Measurements from ENCODE around the gene CFAP77. TPM values are rescaled to one million over a fixed set of nuclear protein-coding genes. Genes with fewer than 3 reads are reported as not detected.

CFAP77 gene
- total RNA-seq, 1 donor from 2014 or later, result not detected

- H3K4me3 ChIP-seq, result no peak overlapping the region
- H3K4me1 ChIP-seq, result no peaks in the 10 kb centered on the region
- H3K27me3 ChIP-seq, result peaks cover 13% of the 10 kb centered on the region
- TF ChIP-seq CTCF (IDR thresholded peaks at IDR 0.05), result no peak
- ATAC-seq (no peak), DNase-seq (no peak)
- no peak overlapping the region for H3K27ac ChIP-seq
- no peaks in the 10 kb centered on the region for H3K9me3 ChIP-seq
- intact Hi-C loops (cut with DNase I), result no loop called here
- no peaks in the 10 kb centered on the region for H3K36me3 ChIP-seq
Observed at GRCh38 chr9:132531195-132531594, 121.2 kb downstream of the CFAP77 start.

GRCh38 chr9:132531710-132532570, 121.9 kb downstream of the CFAP77 start:
- intact Hi-C loops (cut with DNase I), result no loop called here
- H3K9me3 ChIP-seq, result no peaks in the 10 kb centered on the region
- no peak for TF ChIP-seq CTCF (IDR thresholded peaks at IDR 0.05)

DNA sequence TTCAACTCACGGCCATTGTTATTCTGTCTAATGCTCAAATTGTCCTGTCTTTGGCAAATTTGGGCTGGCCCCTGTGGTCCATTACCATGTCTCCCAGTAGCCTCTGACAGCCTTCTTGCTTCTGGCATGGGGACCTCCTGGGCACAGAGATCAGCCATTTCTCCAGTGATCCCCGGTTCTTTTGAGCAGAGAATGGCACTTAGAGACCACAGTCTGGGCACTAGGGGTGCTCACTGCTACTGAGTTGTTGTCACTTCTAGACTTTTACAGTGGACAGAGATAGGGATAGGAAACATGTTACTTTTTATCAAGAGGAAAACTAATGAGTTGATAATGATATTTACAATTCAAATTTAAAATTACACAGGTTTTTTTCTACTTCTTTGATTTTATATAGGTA, 124.8 kb downstream of the CFAP77 start:
- Histone ChIP-seq H3K27me3 (peaks cover 13% of the 10 kb centered on the region), H3K27ac (no peak overlapping the region), H3K4me3 (no peak overlapping the region), H3K4me1 (no peaks in the 10 kb centered on the region), H3K9me3 (no peaks in the 10 kb centered on the region), H3K36me3 (no peaks in the 10 kb centered on the region)
- DNase-seq (no peak), ATAC-seq (no peak)
- intact Hi-C loops (cut with DNase I), result no loop called here
- TF ChIP-seq CTCF (IDR thresholded peaks at IDR 0.05), result no peak

More at GRCh38 chr9:132531710-132532570, 121.9 kb downstream of the CFAP77 start:
- H3K36me3 ChIP-seq, result no peaks in the 10 kb centered on the region
- peaks cover 13% of the 10 kb centered on the region for H3K27me3 ChIP-seq
- H3K4me3 ChIP-seq, result no peak overlapping the region
- DNase-seq, result no peak
- no peak overlapping the region for H3K27ac ChIP-seq
- ATAC-seq, result no peak
- no peaks in the 10 kb centered on the region for H3K4me1 ChIP-seq

- ATAC-seq, result no peak
- Histone ChIP-seq H3K4me1 (no peaks in the 10 kb centered on the region), H3K4me3 (no peak overlapping the region), H3K27ac (no peak overlapping the region), H3K27me3 (peaks cover 13% of the 10 kb centered on the region), H3K9me3 (no peaks in the 10 kb centered on the region), H3K36me3 (no peaks in the 10 kb centered on the region)
- DNase-seq, result no peak
- intact Hi-C loops (cut with DNase I), result no loop called here
- TF ChIP-seq CTCF (IDR thresholded peaks at IDR 0.05), result no peak
Observed at GRCh38 chr9:132536124-132536523, 126.1 kb downstream of the CFAP77 start.

GRCh38 chr9:132537352-132537751, 127.3 kb downstream of the CFAP77 start:
- DNase-seq (no peak), ATAC-seq (no peak)
- no peak overlapping the region for H3K27ac ChIP-seq
- H3K27me3 ChIP-seq, result peaks cover 9% of the 10 kb centered on the region
- TF ChIP-seq CTCF (IDR thresholded peaks at IDR 0.05), result no peak
- intact Hi-C loops (cut with DNase I), result no loop called here
- H3K4me3 ChIP-seq, result no peak overlapping the region
- no peaks in the 10 kb centered on the region for H3K36me3 ChIP-seq
- H3K4me1 ChIP-seq, result no peaks in the 10 kb centered on the region
- H3K9me3 ChIP-seq, result no peaks in the 10 kb centered on the region
